RKO (cell line): ENCODE measurements around the gene WDFY3.
A peak's percentile ranks its signal among the peaks of the same experiment; 100 is the strongest.

Source experiments
- DNase-seq: peaks from one replicate; pipeline ENCODE4 v3.0.0-alpha.2; 2016; ENCODE audit warnings: low spot score

WDFY3 gene

DNA sequence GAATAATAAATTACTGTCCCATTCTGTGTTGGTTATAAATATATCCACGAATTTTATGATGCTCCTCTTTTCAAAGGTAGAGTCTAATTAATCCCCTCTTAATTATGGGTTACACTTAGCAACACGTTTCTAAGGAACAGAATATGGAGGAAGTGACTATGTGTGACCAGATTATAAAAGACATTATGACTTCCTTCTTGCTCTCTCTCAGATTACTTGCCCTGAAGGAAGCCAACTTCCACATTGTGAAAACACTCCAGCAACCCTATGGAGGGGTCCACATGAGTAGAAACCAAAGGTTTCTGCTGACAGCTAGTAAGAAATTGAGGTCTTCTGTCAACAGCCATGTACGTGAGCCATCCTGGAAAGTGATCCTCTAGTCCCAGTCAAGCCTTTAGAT lies 59.3 kb downstream of the WDFY3 start:
- no peak for DNase-seq

DNA sequence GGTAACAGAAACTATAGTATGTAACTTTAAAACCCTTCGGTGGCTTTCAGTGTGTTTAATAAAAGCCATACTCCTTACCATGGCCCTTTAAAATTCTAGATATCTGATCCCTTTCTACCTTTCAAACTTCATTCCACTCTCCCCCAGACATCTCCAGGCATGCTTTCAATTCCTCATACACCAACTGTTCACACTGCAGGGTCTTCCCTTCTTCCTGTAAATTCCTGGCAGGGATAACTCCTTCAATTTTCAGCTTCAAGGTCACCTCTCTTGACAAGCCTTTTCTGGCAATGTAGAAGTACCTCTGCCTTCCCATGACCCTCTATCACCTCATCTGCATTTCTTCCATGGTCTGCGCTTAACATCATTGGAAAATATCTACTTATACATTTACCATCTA lies 60.8 kb downstream of the WDFY3 start:
- no peak for DNase-seq

GRCh38 chr4:84901740-84902281 lies 64.7 kb downstream of the WDFY3 start:
- no peak for DNase-seq

- DNase-seq, result no peak
Measured at GRCh38 chr4:84901173-84901572, 65.3 kb downstream of the WDFY3 start.

- DNase-seq, result no peak
Measured at GRCh38 chr4:84899616-84900015, 66.9 kb downstream of the WDFY3 start.

DNA sequence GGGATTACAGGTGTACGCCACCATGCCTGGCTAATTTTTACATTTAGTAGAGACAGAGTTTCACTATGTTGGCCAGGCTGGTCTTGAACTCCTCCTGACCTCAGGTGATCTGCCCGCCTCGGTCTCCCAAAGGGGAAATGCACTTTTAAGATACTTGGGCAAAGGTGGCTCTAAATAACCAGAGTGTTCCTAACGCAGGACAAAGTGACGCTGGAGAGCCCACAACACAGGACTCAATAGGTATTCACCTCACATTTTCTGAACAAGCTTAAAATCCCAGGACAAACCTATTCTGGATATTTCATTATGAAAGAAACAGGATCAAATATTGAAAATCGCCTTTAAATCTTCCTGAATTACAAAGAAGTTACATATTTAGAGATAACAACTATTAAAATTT lies 69.0 kb downstream of the WDFY3 start:
- no peak for DNase-seq

DNA sequence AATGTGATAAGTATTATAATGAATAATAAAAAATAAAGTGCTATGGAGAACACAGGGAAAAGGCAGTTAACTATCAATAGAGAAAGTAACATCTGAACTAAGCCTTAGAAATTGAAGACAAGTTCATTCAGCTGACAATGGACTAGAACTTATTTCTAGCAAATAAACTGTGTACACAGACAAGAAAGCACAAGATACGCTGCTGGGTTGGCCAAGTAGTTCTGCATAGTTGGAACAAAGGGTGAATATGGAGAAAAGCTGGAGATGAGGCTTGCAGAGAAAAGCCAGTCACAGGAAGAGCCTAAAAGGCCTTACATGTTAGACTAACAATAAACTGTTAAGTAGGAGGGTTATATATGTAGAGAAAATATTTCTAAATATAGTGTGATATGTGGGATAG lies 71.2 kb downstream of the WDFY3 start:
- DNase-seq, result no peak

DNA sequence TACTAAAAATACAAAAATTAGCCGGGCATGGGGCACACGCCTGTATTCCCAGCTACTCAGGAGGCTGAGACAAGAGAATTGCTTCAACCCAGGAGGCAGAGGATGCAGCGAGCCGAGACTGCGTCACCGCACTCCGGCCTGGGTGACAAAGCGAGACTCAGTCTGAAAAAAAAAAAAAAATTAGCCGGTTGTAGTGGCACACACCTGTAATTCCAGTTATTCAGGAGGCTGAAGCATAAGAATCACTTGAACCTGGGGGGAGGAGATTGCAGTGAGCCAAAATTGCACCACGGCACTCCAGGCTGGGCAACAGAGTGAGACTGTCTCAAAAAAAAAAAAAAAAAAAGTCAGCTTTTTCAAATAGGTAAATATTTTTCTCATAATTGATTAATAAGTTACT lies 71.9 kb downstream of the WDFY3 start:
- no peak for DNase-seq

- no peak for DNase-seq
Measured at GRCh38 chr4:84892950-84893349, 73.5 kb downstream of the WDFY3 start.

GRCh38 chr4:84887824-84888223 lies 78.7 kb downstream of the WDFY3 start:
- peak; percentile 12 for DNase-seq

GRCh38 chr4:84879651-84880200 lies 86.8 kb downstream of the WDFY3 start:
- DNase-seq, result no peak

DNA sequence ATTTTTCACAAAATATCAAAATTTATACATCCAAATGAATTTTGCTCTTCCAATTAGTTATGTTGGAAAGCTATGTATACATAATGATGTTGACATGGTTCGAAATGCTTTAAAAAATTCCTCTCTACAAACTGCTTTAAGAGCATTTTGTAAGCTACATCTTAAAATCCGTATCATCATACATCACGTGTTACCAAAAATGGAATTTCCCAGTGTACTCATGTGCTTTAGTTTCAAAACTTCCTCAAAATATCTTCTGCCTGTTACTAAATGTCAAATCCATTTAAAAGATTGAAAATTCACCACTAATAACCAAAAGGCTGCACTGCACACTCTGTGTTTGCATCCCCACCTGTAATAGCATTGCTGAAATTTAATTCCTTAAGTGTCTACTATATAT lies 87.9 kb downstream of the WDFY3 start:
- no peak for DNase-seq

DNA sequence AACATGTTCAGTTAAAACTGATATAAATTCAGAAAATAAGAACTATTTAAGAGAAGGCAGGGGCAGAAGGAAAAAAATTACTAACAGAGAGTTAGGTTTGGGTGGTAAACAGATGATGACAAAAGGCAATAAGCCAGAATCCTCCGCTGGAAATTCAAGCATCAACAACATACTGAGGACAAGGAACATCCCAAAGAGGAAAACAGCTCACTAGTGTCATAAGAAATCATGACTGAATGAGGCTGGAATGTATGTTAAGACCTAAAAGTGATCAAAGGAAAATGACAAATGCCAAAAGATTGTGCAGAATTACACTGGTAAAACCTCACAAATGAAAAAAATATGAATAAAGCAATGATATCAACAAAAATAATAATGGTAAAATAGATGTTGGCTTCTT lies 88.4 kb downstream of the WDFY3 start:
- peak; percentile 55 for DNase-seq

GRCh38 chr4:84877051-84877833 lies 89.2 kb downstream of the WDFY3 start:
- DNase-seq, result no peak

- no peak for DNase-seq
Measured at GRCh38 chr4:84875636-84876371, 90.7 kb downstream of the WDFY3 start.

DNA sequence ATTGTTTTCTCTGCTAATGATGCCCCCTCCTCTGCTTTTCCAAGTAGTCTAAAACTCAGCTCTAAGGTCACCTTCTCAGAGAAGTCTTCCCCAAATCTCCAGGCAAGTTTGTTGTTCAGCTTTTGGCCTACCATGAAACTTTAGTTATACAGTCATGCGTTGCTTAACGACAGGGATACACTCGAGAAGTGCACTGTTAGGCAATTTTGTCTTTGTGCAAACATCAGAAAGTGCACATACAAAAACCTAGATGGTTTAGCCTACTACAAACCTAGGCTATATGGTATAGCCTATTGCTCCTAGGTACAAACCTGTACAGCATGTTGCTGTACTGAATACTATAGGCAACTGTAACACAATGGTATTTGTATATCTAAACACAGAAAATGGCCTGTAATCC lies 91.9 kb downstream of the WDFY3 start:
- no peak for DNase-seq

DNA sequence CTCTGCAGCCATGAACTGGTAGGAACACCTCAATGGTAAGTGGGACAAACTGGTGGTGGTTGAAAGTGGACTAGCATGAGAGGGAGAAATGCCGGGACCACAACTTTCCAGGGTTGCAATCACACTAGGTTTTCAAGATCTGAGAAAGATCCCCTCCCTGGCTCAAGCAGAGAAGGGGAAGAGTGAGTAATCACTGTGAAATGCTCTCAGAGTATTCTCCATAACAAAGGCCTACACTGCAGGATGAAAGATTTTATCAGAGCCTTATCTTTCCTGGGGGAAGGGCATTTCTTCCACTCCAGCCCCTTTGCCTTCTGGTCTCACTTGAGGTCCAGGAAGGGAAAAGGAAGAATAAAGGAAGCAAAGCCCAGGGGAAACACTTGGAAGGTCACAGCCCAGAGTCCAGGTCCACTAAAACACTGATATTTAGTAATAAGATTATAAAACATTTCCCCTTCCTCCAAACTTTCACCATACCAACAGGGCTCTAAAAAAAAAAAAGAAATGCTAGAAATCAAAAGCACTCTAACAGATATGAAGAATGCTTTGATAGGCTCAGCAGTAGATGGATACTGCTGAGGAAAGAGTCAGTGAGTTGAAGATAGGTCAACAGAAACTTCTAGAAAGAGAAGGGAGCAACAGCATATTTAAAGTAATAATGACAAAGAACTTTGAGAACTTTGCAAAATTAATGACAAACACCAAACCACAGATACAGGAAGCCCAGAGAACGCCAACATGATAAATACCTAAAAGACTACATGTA lies 95.9 kb downstream of the WDFY3 start:
- DNase-seq, result no peak

DNA sequence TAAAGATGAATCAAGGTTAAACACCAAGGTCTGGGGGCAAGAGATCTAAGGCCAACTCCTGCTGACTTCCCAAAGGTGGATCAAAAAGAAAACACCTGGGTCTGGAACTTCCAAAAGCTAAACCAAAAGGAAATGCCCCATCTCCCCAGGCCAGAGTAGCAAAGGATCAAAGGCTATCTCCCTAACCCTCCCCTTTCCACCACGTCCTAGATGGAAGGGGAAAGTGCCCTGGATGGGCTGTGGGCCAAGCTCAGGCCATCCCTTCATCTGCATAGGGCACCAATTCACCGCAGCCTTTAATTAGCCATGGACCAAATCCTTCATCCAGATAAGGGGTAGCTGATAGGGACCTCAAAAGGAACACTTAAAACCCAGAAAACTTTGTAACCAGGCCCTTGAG lies 100.2 kb downstream of the WDFY3 start:
- no peak for DNase-seq

DNA sequence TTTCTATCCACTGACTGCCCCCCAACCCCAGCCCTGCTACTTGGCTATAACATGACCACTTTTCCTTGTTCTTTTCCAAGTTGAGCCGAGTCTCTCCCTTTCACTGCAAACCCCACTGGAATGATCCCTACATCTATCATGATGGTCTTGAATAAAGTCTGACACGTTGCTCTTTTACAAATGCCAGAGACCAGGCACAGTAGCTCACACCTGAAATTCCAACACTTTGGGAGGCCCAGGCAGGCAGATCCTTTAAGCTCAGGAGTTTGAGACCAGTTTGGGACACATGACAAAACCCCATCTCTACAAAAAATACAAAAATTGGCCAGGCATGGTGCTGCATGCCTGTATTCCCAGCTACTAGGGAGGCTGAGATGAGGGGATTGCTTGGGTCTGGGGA lies 100.9 kb downstream of the WDFY3 start:
- no peak for DNase-seq

GRCh38 chr4:84862064-84862463 lies 104.4 kb downstream of the WDFY3 start:
- no peak for DNase-seq

DNA sequence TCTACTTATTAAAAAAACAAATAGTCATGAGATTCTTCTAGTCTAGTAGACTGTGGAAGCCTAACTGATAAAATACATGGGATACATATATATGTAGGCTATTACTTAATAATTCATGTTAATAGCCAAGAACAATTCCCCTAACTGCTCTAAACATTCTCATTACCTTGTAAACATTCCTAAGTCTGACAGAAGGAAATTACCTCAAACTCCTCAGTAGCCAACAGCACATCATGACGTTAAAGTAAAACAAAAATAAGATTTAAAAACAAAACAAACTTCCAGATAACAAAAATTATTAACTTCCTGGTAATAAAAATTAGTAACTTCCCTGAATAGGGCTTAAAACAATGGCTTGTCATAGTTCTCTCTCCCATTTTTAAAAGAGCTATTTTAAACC lies 109.2 kb downstream of the WDFY3 start:
- DNase-seq, result no peak

GRCh38 chr4:84856468-84857049 lies 109.9 kb downstream of the WDFY3 start:
- DNase-seq, result no peak
